ENCODE measurements around the gene SNURF.
A peak's percentile ranks its signal among the peaks of the same experiment; 100 is the strongest.

Gene SNURF

GRCh38 chr15:24955531-24955921, 739 bp downstream of the SNURF start:
- H3K4me3 ChIP-seq (replicated peaks; ENCODE audit: low read depth, low read length): peak overlapping the region; percentile 93
- DNase-seq (ENCODE audit: low read depth): no peak
- no peak for TF ChIP-seq CTCF (IDR thresholded peaks at IDR 0.05; ENCODE audit: low read length, missing control alignments)

DNA sequence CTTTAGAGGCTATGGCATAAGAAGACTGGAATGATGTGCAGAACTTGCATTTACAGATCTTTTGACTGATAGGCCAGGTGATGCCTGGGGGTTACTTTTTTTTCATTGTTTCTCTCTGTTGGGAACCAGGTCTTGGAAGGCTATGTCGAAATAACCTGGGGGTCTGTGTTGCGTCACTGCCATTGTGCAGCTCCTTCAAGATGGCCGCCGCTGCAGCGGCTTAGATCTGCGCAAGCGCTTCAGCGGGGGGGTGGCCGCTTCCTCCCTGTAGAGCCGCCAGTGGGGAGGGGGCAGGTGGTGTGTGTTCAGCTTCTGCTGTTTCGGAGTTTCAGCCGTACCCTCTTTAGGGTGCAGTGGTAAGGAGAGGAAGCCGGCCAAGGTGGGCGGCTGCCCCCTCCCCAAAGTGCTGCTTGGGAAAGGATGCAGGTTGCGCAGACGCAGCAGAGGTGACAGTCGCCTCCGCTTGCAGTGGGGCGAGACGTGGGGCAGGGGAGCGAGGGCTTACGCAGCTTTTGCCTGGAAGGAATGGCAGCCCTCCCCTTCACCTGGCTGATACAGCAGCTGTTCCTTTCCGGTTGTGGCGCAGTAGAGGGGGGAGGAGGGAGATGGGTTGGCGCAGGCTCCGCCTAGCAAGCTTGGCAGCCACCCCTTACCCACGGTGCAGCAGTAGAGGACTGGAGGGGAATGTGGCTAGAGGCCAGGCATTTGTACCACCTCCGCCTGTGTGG, 1.5 kb downstream of the SNURF start:
- peak; percentile 83 for DNase-seq (ENCODE audit: low read depth)

DNA sequence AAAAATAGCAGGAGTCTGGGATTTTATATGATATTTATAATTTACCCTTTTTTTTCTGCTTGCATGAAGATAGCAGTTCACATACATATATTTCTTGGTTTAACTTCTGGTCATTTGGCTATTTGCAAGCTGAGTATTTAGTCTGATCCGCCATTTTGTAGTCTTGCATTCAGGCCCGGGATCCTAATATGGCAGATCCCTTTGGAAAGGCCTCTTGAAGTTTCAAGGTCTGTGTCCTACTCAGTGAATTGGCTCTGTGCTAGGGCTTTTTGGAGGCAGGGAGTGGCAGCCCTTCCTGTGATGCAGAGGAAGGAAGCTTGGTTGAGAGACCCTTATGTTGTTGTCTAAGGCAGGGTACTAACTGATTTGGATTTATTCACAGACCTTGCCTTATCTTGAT, 2.9 kb downstream of the SNURF start:
- no peak for DNase-seq (ENCODE audit: low read depth)
- no peak overlapping the region for H3K4me3 ChIP-seq (replicated peaks; ENCODE audit: low read depth, low read length)
- no peak for TF ChIP-seq CTCF (IDR thresholded peaks at IDR 0.05; ENCODE audit: low read length, missing control alignments)

More for the DNA sequence above, 1.5 kb downstream of the SNURF start:
- no peak for TF ChIP-seq CTCF (IDR thresholded peaks at IDR 0.05; ENCODE audit: low read length, missing control alignments)
- peak overlapping the region; percentile 93 for H3K4me3 ChIP-seq (replicated peaks; ENCODE audit: low read depth, low read length)

DNA sequence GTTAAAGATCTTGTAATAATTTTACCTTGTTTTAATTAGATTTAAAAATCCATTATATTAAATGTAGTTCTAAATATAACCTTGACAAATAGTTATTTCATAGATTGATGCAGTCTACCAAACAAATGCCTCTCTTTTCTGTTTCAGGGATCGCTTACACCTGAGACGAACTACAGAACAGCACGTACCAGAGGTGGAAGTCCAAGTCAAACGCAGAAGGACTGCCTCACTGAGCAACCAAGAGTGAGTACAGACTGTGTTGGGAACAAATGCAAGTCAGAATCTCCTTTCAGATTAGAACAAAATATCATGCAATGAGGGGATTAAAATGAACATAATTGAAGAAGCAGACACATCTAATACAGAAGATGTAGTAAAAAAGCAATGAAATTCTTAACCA, 7.2 kb downstream of the SNURF start:
- no peak for DNase-seq (ENCODE audit: low read depth)
- H3K4me3 ChIP-seq (replicated peaks; ENCODE audit: low read depth, low read length): no peak overlapping the region
- TF ChIP-seq CTCF (IDR thresholded peaks at IDR 0.05; ENCODE audit: low read length, missing control alignments): no peak

- H3K4me3 ChIP-seq (replicated peaks; ENCODE audit: low read depth, low read length): no peak overlapping the region
- DNase-seq (ENCODE audit: low read depth): no peak
- TF ChIP-seq CTCF (IDR thresholded peaks at IDR 0.05; ENCODE audit: low read length, missing control alignments): no peak
Measured at GRCh38 chr15:24962880-24963279, 8.1 kb downstream of the SNURF start.

- H3K4me3 ChIP-seq (replicated peaks; ENCODE audit: low read depth, low read length): no peak overlapping the region
- no peak for TF ChIP-seq CTCF (IDR thresholded peaks at IDR 0.05; ENCODE audit: low read length, missing control alignments)
- DNase-seq (ENCODE audit: low read depth): no peak
Measured at GRCh38 chr15:24966364-24967103, 11.7 kb downstream of the SNURF start.
